ENCODE results near the gene POR. TPM values are rescaled to one million over a fixed set of nuclear protein-coding genes. Genes with fewer than 3 reads are reported as not detected.
"Not testable (repeated sequence)": the region's sequence is repeated elsewhere in the genome, so short reads cannot be mapped to it uniquely, and the experiment has no call there.

Gene POR
- total RNA-seq, 1 experiment from 2014 or later: 118 TPM

DNA sequence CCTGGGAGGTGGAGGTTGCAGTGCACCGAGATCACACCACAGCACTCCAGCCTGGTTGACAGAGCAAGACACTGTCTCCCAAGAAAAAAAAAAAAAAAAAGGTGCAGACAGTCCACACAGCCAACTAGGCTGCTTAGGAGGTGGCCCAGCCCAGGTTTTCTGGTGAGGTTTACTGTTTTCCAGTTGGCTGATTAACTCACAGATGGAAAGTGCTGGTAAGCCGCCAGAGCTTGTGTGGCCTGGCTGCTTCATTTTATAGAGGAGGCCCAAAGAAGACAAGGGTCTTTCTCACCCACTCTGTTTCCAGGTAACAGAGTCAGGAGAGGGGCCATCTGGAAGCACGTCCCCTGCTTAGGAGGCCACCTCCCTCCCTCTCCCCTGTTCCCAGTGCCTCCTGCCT, 29.9 kb upstream of the POR start:
- no peak for DNase-seq (ENCODE audit: low spot score)

DNA sequence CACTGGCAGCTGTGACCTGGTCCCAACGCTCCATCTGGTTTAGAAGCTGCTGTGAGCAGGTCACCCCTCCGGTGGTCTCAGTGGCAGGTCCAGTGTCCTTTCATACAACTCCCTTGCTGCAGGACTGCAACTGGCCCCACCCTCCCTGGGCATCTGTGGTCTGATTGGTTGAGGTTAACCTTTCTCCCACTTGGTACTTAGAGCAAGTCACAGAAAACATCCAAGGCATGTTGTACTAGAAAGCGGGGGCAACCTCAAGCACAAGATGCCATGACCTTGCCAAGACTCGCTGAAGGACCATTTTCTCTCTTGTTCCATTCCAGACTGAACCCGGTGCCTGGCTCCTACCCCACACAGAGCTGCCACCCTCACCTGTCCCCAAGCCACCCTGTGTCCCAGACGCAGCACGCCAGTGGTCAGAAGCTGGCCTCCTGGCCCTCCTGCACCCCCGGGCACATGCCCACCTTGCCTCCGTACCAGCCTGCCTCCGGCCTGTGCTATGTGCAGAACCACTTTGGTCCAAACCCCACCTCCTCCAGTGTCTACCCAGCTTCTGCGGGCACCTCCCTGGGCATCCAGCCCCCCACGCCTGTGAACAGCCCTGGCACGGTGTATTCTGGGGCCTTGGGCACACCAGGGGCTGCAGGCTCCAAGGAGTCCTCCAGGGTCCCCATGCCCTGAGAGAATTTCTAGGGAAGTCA, 27.1 kb upstream of the POR start:
- no peak for DNase-seq (ENCODE audit: low spot score)

DNA sequence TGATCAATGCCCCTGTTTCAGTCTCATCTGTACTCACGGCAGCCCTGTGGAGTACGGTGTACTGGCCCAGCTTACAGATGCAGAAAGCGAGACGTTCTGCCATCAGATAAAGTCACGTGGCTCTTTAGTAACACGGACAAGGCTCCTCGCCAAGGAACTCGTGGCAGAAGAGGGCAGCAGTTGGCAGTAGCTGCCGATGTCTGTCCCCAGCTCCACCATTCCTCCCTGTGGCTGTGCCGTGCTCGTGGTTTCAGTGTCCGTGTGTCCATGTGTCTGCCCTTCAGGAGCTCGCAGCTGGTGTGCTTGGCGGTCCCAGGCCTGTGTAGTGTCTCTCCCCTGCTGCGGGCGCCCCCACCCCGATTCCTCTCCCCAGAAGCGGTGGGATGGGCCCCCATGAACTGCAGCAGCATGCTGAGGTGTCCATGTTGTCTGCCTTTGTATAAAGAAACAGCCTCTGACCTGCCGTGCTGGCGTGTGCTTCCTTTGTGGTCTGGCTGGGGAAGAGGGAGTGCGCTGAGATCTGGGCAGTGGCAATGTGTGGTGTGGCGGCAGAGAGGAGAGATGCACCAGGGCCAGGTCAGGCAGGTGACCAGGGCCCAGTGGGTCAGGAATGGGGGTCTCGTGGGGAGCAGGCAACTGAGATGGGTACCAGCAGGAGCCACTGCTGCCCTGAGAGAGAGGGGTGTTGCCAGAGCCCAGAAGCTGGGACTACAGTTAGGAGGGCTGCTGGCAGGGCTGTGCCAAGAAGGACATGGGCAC, 26.3 kb upstream of the POR start:
- no peak for DNase-seq (ENCODE audit: low spot score)

DNA sequence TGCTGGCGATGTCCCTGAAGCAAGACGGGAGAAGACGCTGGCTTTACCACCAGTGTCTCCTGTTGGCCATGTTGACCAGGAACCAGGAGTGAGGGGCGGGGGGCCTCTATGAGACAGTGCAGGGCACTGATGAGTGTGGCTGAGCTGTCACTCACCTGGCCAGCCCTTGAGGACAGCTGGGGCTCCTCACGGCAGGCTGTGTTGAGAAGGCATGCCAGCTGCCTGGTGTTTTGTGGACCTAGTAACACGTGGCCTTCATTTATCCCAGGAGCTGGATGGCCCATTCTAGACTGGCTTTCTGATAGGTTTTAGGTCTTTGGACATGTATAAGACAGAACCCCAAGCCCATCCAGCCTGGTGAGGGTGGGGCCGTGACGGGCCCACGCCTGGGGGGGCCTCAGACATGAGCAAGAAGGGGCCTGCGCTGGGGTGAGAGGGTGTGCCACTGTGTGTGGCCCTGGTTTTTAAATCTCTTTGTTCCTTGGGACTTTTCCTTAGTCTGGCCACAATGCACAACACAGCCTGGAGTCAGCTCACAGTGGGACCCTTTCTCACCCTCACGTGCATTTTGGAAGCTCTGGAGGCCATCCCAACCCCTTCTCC, 25.6 kb upstream of the POR start:
- DNase-seq (ENCODE audit: low spot score): no peak

DNA sequence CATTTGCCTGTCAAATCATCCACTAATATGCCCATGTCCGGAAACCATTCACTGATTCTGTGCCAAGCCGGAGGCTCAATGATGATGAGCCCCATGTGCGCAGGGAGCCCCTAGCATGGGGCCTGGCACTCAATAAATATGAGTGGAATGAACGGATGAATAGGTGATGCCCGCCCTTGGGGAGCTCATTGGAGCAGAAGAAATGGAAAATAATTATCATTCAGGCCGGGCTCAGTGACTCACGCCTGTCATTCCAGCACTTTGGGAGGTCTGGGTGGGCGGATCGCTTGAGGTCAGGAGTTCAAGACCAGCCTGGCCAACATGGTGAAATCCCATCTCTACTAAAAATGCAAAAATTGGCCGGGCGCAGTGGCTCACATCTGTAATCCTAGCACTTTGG, 25.1 kb upstream of the POR start:
- no peak for DNase-seq (ENCODE audit: low spot score)

DNA sequence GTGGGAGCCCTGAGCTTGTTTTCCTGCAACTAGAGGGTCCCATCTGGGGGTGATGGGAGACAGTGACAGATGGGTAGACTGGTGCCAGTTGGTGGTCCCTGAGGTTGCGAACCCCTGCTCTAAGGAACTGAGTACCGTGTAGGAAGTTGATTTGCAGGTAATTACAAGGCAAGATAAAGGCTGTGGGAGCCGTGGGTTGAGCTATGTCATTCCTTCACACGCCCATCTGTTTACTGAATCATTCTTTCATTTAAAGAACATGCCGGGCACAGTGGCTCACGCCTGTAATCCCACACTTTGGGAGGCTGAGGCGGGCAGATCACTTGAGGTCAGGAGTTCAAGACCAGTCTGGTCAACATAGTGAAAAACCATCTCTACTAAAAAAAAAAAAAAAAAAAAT, 23.7 kb upstream of the POR start:
- DNase-seq (ENCODE audit: low spot score): not testable (repeated sequence)

DNA sequence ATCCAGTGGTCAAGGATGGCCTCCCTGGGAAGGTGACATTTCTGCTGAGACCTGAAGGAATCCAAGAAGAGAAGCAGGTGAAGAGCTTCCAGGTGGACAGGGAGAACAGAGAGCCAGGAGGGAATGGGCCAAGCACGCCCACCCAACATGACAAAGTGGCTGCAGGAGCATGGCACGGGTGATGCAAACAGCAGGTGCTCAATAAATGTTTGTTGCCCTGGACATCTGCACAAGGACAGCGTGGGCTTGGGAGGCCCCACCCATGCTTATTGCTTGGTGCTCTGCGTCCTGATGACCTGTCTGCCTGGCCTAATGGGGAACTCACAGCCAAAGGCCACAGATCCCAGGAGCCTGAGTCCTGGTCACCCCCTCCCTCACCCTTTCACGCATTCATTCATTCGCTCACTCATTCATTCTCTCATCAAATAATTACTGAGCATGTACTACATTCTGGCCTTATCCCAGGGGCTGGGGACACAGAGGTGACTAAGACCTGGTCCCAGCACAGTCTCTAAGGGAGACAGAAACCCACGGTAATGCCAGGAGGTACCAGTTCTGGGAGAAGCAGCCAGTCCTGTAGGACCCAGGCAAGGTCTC, 23.0 kb upstream of the POR start:
- DNase-seq (ENCODE audit: low spot score): no peak

DNA sequence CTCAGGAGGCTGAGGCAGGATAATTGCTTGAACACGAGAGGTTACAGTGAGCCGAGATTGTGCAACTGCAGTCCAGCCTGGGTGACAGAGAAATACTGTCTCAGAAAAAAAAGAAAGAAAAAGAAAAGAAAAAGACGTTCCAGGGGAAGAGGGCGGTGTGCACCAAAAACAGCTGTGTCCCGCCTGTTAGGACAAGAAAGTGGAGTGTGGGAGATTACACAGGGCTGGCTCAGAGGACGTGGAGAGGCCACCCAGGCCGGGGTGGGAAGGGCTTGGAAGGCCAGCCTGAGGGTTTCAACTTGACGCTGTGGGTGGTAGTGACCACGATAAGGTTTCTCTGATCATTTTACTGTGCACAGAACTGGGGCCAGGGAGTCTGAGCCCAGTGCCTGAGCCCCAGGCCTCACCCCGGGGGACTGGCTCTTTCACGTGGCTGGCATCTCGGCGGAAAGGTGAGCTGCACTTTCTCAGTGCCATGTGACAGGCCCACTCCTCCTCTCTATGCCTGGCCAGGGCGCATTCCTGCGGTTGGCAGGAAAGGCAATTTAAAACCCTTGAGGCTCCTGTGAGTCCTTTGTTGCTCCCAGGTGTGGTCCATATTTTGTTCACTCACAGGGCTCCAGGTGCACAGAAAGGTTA, 22.2 kb upstream of the POR start:
- peak; percentile 80 for DNase-seq (ENCODE audit: low spot score)

DNA sequence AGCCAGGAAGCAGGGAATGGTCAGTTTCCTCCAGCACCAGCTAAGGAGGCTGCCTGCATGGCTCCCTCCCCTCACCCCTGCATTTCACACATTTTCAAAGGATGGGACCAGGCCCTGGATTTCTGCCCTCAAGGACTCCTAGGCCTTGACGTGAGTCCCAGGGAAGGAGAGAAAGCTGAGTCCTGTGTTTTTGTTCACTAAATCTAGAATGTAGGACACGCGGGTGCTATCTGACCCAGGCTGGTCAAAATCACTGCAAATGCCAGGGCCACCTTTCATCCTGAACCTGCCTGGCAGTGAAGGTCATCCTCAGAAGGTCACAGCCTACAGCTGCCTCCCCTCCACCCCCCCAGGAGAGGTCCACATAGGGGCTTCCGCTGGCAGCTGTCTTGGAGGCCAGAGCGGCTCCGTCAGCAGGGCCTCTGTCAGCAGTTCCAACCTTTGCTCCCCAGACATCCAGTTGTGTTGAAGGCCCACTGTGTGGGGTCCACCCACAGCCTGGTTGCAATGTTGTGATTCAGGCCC, 18.1 kb upstream of the POR start:
- no peak for DNase-seq (ENCODE audit: low spot score)

DNA sequence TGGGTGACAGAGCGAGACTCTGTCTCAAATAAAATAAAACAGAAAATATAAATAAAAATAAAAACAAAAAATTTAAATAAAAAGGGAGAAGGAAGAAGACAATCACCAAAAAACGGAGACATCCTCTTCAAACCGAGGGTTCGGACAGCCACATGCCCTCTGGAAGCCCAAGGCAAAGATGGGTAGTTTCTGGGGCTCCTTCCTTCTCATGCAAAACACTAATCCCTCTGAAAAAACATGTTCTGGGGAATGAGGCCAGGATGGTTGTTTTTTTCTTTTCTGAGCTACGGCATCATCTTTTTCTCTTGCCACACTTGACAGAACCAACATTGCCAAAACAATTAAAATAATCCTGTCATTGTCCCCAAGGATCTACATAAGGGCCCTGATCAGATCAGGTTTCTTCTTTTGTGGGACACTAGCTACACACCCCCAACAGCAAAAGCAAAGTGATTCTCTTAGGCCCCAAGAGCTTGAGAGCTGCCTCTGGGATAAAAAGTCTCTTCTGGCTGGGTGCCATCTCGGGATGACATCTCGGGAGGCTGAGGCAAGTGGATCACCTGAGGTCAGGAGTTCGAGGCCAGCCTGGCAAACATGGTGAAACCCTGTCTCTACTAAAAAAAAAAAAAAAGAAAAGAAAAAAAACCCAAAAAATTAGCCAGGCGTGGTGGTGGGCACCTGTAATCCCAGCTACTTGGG, 14.2 kb upstream of the POR start:
- no peak for DNase-seq (ENCODE audit: low spot score)

DNA sequence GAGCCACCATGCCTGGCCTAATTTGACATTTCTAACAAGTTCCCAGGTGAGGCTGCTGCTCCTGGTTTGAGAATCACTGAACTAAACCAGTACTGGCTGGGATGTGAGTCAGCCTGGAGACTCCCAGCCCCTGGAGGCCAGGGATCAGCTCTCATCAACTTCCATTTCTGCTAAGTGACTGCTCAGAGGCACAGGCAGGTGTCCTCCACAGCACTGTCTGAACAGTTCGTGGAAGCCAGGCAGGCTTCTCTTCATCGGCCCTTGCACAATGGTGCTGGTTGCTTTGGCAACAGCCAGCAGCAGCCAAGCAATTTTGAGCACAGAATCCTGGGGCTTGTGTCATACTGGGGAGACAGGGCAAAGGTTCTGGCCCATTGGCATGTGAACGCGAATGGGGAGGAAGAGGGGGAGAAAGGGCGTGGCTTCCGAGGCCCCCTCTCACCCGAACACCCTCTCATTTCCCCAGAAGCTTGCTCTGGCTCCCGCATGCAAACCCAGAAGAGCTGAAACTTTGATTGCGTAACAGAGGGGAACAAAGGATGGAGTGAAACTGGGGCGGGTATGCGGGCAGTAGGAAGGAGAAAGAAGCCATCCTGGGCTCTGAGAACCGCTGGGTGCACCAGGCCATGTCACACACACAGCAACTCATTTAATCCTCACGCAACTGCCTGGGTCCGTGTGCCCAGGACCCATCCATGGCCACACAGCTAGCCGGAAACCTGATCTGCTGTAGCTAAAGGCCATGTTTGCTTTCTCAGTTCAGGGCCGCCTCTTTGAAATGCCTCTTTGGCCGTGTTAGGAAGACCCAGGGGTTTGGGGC, 9.0 kb upstream of the POR start:
- no peak for DNase-seq (ENCODE audit: low spot score)

DNA sequence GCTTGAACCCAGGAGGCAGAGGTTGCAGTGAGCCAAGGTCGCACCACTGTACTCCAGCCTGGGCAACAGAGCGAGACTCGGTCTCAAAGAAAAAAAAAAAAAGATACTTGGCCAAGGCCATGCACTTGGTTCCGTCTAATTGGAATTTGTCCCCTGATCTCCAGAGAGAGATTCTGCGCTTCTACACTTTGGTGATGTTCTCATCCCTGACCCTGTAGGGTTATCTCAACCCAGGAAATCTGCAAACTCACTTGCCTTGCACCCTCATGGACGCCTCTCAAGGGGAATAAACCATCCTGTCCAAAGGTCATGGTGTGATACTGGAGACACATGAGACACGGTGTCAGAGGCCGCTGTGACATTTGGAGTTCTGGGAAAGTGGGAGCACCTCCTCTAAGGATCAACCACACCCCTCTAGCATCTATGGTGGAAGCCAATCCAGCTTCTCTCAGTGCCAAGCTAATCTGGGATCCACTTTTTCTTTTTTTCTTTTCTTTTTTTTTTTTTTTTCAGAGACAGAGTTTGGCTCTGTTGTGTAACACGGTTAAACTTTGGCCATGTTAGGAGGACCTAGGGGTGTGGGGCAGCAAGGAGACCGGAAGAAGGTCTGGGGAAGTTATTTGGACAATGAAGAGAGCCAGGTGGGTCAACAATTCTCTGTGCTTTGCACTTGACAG, 7.8 kb upstream of the POR start:
- DNase-seq (ENCODE audit: low spot score): no peak

DNA sequence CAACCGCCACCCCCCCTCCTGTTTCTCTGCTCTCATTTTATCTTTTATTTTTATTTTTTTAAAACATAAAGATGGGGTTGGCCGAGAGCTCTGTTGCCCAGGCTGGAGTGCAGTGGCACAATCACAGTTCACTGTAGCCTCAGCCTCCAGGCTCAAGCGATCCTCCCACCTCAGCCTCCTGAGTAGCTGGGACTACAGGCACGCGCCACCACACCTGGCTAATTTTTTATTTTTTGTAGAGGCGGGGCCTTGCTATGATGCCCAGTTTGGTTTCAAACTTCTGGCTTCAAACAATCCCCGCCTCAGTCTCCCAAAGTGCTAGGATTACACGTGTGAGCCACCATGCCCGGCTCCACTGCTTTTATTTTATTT, 7.3 kb upstream of the POR start:
- DNase-seq (ENCODE audit: low spot score): not testable (repeated sequence)

DNA sequence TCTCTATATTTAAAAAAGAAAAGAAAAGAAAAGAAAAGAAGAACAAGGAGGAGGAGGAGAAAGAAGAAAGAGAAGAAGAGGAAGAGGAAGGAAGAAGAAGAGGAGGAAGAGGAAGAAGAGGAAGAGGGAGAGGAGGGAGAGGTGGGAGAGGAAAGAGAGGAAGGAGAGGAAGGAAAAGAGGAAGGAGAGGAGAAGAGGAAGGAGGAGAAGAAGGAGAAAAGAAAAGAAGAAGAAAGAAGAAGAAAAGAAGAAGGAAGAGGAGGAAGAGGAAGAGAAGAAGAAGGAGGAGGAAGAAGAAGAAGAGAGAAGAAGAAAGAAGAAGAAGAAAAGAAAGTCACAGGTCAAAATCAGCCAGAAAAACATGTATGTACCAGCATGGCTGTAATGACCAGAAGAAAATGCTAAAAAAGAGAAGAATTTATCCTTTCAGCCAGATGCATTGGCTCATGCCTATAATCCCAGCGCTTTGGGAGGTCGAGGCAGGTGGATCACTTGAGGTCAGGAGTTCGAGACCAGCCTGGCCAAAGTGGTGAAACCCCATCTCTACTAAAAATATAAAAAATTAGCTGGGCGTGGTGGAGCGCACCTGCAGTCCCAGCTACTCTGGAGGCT, 5.3 kb upstream of the POR start:
- no peak for DNase-seq (ENCODE audit: low spot score)

DNA sequence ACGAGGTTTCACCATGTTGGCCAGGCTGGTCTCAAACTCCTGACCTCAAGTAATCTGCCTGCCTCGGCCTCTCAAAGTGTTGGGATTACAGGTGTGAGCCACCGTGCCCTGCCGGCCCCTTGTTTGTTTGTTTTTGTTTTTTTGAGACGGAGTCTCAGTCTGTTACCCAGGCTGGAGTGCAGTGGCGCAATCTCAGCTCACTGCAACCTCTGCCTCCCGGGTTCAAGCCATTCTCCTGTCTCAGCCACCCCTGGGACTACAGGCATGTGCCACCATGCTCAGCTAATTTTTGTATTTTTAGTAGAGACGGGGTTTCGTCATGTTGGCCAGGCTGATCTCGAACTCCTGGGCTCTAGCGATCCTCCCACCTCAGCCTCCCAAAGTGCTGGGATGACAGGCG, 3.8 kb upstream of the POR start:
- not testable (repeated sequence) for DNase-seq (ENCODE audit: low spot score)

DNA sequence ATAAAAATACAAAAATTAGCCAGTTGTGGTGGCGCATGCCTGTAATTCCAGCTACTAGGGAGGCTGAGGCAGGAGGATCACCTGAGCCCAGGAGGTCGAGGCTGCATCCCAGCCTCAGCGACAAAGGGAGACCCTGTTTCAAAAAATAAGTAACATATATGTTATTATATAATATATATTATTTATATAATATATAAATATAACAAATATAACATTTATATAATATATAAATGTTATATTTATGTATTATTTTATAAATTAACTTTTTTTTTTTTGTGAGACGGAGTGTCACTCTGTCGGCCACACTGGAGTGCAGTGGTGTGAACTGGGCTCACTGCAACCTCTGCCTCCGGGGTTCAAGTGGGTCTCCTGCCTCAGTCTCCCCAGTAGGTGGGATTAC, 1.5 kb upstream of the POR start:
- no peak for DNase-seq (ENCODE audit: low spot score)

DNA sequence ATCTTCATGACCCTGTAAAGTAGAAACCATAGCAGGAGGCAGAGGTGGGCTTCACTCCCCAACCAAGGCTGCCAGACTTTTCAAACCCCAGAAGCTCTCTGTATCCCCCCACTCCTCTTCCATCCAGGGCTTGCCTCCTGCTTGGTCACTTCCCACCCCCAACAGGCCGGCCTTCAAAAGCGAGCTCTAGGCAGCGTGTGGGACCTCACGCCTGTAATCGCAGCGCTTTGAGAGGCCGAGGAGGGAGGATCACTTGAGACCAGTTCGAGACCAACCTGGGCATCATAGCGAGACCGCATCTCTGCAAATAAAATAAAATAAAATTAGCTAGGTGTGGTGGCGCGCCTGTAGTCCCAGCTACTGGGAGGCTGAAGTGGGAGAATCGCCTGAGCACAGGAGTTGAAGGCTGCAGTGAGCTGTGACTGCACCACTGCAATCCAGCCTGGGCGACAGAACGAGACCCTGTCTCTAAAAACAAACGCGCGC, 743 bp upstream of the POR start:
- DNase-seq (ENCODE audit: low spot score): no peak

DNA sequence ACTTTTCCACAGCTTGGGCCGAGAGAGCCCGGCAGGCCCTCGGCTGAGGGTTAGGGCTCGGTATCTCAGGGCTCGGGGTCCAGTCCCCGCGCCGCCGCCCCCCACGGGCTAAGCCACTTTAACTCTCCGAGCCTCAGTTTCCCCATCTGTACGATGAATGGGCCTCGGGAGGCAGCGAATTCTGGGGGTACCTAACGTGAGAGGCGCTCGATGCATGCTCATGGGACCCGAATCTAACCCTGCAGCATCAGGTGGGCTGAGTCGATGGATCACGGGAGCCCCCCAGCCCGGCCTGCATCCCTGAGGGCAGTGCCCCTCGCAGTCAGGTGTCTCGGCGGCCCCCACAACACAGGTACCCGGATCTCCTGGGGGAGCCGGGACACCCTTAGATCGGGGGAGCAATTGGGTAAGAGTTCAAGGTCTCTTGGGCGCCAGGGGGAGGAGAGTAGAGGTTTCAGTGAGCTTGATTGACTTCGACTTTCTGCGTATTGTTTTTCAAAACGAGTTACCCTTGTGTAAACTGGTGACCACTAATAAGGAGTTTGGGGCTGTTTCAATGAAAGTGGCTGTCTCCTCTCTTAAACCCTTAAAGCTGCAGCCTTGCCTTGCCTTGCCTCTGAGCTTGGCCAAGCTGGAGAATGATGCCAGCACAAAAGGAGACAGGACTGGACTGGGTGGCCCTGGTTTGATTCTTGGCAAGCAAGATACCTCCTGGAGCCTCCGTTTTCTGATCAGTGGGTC, 631 bp downstream of the POR start:
- no peak for DNase-seq (ENCODE audit: low spot score)

DNA sequence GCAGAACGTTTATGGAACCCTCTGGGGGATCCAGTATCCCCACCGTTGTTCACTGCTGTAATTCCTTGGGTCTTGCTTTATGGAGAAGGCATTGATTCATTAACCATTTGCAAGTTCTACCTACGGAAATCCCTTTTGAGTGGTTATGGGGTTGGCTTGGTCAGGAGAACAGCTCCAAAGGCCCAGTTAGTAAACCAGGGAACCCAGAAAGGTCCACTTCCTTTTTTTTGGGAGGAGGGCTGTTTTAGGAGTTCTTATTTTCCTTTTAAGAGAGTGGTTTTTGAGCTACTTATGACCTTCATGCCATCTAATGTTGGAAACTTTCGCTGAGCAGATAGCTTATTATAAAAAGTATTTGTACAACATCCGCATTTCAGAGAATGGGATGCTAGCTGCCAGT, 1.3 kb downstream of the POR start:
- no peak for DNase-seq (ENCODE audit: low spot score)
